H1 (cell line): ENCODE measurements around the gene ZNF521. TPM values are rescaled to one million over a fixed set of nuclear protein-coding genes. Genes with fewer than 3 reads are reported as not detected.

Source experiments
- BRCA1 ChIP-seq: IDR thresholded peaks from 2 replicates; pipeline ENCODE4 v1.6.1; 2012; ENCODE audit warnings: low read depth, low read length, improper control_type of control experiment
- CEBPB ChIP-seq: IDR thresholded peaks from 2 replicates; pipeline ENCODE4 v1.6.1; 2012; ENCODE audit warnings: low read depth, low read length
- JUN ChIP-seq: IDR thresholded peaks from 2 replicates; pipeline ENCODE4 v1.6.1; 2011; ENCODE audit warnings: low read depth, mild to moderate bottlenecking, improper control_type of control experiment, low read length
- KDM1A ChIP-seq: fragments of 200-600, 300-600 bp; sonication (generic); IDR thresholded peaks from 2 replicates; pipeline ENCODE4 v1.7.1; 2016; ENCODE audit warnings: mild to moderate bottlenecking, low read length, borderline replicate concordance
- TEAD4 ChIP-seq: IDR thresholded peaks from 2 replicates; pipeline ENCODE4 v1.6.1; 2012; ENCODE audit warnings: low read depth, low read length, inconsistent platforms, mixed read lengths
- polyA plus RNA-seq, 7 experiments: library from polyadenylated mRNA; depleted of rRNA in 3 of 7; stranded (reverse) in 5 of 7; unstranded in 2 of 7; fragments of >200 nt in 5 of 7; fragments of 200-250 nt in 2 of 7; gene quantifications; 1 replicate in 5 of 7; 2 replicates in 1 of 7; 4 replicates in 1 of 7; pipeline versions ENCODE4 v1.2.1 to v1.2.3, GENCODE V29; 2011 to 2013; ENCODE audit warnings: missing spikeins in 2 of 7, mixed read lengths in 2 of 7
- total RNA-seq: library from RNA; stranded (reverse); fragmentation: NEBNext Ultra II Directional; extraction: Animal tissue kit (Norgen Biotek cat#: 25700); gene quantifications from 2 replicates; pipeline ENCODE4 v1.2.1, GENCODE V29; 2021

Gene ZNF521
- total and polyA plus RNA-seq, 2 of the 8 experiments (the other 6 are each of a cell fraction or from before 2014, with no cell fraction given), result 9.5 to 15.8 TPM

DNA sequence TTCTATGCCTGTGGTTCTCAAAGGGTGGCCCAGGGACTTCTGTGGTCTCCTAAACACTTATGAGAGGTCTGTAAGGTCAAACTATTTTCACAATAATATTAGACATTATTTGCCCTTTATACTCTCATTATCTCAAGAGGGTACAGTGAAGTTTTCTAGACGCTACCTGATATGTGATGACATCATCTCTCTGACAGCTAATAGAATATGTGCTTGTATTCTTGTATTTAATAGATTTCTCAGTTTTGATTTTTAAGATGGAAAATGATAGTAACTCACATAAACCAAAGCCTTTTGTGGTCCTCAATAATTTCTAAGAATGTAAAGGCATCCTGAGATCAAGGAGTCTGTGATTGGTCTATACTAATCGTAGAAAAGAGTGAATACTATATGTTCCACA is 265.1 kb downstream of the ZNF521 start (continued):
- TF ChIP-seq KDM1A (no peak), JUN (no peak), BRCA1 (no peak), TEAD4 (no peak), CEBPB (no peak)
